Stimulated activated memory B cell treated with anti-CD40 and anti-IgM and Interleukin-4, amounts not matched to agents 10 μg/mL and 1 μg/mL and 100 μg/mL, for 72 hours (primary cell): ENCODE data around the gene CES4A.
A peak's percentile ranks its signal among the peaks of the same experiment; 100 is the strongest.
"Not testable (repeated sequence)": the region's sequence is repeated elsewhere in the genome, so short reads cannot be mapped to it uniquely, and the experiment has no call there.

Experiments used
- ATAC-seq: fragments of 150-1000 bp; cut with Tn5 transposase; 2 replicates; pipeline ENCODE4 v1.10.0; 2021
- H3K27ac Mint-ChIP-seq: one replicate; pipeline ENCODE4 v1.8.0; 2022; ENCODE audit warnings: mild to moderate bottlenecking, mixed read lengths
- H3K27me3 Mint-ChIP-seq: one replicate; pipeline ENCODE4 v1.8.0; 2022; ENCODE audit warnings: mixed read lengths
- H3K36me3 Mint-ChIP-seq: one replicate; pipeline ENCODE4 v1.8.0; 2022; ENCODE audit warnings: mixed read lengths
- H3K4me1 Mint-ChIP-seq: one replicate; pipeline ENCODE4 v1.8.0; 2022; ENCODE audit warnings: mixed read lengths
- H3K4me3 Mint-ChIP-seq: one replicate; pipeline ENCODE4 v1.8.0; 2022; ENCODE audit warnings: mild to moderate bottlenecking, moderate library complexity, mixed read lengths
- H3K9me3 Mint-ChIP-seq: one replicate; pipeline ENCODE4 v1.8.0; 2022; ENCODE audit warnings: mixed read lengths

CES4A gene

DNA sequence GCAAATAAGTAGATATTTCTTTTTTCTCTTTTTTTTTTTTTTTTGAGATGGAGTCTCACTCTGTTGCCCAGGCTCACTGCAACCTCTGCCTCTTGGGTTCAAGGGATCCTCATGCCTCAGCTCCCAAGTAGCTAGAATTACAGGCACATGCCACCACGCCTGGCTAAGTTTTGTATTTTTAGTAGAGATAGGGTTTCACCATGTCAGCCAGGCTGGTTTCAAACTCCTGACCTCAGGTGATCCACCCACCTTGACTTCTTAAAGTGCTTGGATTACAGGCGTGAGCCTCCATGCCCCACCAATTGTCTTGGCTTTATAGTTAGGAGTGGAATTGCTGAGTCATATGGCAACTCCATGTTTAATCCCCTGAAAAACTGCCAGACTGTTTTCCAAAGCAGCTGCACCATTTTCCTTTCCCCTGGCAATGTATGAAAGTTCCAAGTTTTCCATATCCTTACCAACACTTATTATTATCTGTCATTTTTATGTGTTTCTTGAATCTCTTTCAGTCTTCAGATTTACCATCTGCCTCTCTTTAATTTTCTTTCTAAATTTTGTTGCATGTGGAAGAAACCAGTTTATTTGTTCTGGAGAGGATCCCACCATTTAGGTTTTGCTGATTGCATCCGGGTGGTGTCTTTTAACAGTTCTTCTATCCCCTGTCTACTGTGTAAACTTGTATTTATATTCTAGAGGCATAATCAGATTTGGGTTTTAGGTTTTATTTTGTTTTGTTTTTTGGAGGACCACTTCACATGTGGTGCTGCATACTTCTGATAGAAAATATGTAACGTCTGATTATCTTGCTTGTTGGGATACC, 37.2 kb upstream of the CES4A start:
- no peak for ATAC-seq
- Mint-ChIP-seq H3K27ac (no peak overlapping the region), H3K4me1 (peaks cover 27% of the 10 kb centered on the region), H3K9me3 (no peaks in the 10 kb centered on the region), H3K4me3 (no peak overlapping the region), H3K27me3 (peaks cover 54% of the 10 kb centered on the region), H3K36me3 (no peaks in the 10 kb centered on the region)

DNA sequence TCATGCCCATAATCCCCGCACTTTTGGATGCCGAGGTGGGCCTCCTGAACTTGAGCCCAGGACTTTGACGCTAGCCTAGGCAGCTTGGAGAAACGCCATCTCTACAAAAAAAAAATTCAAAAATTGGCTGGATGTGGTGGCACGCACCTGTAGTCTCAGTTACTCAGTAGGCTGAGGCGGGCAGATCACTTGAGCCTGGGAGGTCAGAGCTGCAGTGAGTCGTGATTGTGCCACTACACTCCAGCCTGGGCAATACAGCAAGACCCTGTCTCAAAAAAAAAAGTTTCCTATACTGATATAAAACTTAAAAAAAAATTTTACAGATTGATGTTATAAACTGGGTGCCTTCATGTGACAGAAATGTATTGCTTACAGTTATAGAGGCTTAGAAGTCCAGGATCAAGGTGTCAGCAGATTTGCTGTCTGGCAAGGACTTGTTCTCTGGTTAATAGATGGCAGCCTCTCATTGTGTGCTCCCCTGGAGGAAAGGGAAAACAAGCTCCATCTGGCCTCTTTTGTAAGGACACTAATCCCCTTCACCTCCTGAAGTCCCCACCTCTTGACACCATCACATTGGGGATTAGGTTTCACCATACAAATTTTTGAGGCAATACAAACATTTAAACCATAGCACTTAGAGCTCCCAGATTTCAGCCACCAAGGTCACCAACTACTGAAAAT, 35.8 kb upstream of the CES4A start:
- H3K9me3 Mint-ChIP-seq: no peaks in the 10 kb centered on the region
- H3K36me3 Mint-ChIP-seq: no peaks in the 10 kb centered on the region
- no peak overlapping the region for H3K4me3 Mint-ChIP-seq
- H3K27me3 Mint-ChIP-seq: peaks cover 53% of the 10 kb centered on the region
- H3K4me1 Mint-ChIP-seq: peaks cover 19% of the 10 kb centered on the region
- no peak overlapping the region for H3K27ac Mint-ChIP-seq
- no peak for ATAC-seq

DNA sequence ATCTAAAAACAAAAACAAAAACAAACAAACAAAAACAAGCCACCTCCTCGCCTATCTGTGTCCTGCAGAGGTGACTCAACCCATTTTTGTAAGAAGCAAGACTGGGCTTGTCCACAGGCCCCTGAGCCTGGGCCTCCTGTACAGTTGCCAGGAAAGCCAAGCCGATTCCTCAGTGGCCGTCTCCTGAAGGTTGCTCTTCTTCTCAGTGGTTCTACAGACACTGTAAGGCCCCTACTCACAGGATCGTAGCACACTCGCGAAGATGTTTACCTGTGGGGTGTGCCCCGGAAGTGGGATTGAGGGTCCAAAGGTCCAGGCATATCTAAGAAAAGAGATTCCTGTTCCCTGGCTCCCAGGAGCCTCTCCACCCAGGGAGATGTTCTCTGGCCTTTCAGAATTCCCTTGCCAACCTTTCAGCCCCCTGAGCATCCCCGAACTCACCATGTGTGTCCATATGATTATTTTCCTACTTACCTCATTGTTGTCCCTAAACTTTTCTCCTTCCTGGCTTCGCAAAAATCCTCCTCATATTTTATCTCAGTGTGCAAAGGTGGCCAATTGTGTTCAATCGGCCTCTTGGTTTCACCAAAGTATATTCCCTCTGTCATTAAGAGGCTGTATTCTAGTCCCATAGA, 34.8 kb upstream of the CES4A start:
- ATAC-seq: no peak
- Mint-ChIP-seq H3K9me3 (no peaks in the 10 kb centered on the region), H3K27me3 (peaks cover 50% of the 10 kb centered on the region), H3K36me3 (no peaks in the 10 kb centered on the region), H3K4me1 (peaks cover 11% of the 10 kb centered on the region), H3K27ac (no peak overlapping the region), H3K4me3 (no peak overlapping the region)

DNA sequence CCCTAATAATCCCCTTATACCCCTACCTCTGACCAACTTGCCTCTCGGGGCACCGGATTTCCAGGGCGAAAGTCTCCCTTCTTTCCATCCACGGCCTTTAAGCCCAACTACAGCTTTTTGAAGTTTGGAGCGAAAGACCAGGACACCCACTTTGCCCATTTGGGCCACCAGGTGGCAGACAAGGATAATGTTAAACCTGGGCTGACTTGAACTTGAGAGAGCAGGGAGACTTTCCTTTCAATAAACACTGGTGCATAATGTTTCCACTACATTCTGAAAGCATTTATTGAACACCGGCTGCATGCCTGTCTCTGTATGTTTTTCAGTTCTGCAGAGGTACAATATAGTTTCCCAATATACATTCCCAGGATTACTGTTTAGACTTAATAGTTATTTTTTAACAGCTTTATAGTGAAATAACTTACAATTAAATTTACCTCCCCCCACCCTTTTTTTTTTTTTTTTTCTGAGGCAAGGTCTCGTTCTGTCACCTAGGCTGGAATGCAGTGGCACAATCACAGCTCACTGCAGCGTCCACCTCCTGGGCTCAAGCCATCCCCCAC, 34.2 kb upstream of the CES4A start:
- Mint-ChIP-seq H3K27me3 (peaks cover 46% of the 10 kb centered on the region), H3K9me3 (no peaks in the 10 kb centered on the region), H3K4me3 (no peak overlapping the region), H3K27ac (no peak overlapping the region), H3K36me3 (no peaks in the 10 kb centered on the region), H3K4me1 (peaks cover 12% of the 10 kb centered on the region)
- peak; percentile 72 for ATAC-seq

DNA sequence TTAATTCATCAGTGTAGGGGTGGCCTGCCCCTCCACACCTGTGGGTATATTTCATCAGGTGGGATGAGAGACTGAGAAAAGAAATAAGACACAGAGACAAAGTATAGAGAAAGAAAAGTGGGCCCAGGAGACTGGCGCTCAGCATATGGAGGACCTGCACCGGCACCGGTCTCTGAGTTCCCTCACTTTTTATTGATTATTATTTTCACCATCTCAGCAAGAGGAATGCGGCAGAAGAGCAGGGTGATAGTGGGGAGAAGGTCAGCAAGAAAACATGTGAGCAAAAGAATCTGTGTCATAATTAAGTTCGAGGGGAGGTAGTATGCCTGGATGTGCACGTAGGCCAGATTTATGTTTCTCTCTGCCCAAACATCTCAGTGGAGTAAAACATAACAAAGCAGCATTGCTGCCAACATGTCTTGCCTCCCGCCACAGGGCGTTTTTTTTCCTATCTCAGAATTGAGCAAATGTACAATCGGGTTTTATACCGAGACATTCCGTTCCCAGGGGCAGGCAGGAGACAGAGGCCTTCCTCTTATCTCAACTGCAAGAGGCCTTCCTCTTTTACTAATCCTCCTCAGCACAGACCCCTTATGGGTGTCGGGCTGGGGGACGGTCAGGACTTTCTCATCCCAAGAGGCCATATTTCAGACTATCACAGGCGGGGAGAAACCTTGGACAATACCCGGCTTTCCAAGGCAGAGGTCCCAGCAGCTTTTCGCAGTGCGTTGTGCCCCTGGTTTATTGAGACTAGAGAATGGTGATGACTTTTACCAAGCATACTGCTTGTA, 32.8 kb upstream of the CES4A start:
- H3K9me3 Mint-ChIP-seq, H3K27ac Mint-ChIP-seq, ATAC-seq, H3K4me3 Mint-ChIP-seq, H3K36me3 Mint-ChIP-seq: not testable (repeated sequence)
- peaks cover 34% of the 10 kb centered on the region for H3K27me3 Mint-ChIP-seq
- peaks cover 15% of the 10 kb centered on the region for H3K4me1 Mint-ChIP-seq

DNA sequence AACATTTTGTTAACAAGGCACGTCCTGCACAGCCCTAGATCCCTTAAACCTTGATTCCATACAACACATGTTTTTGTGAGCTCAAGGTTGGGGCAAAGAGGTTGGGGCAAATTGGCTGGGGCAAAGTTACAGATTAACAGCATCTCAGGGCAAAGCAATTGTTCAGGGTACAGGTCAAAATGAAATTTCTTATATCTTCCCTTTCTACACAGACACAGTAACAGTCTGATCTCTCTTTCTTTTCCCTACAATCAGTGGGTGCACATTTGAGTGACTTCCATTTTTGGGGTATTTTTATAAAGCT, 32.3 kb upstream of the CES4A start:
- H3K27me3 Mint-ChIP-seq: peaks cover 31% of the 10 kb centered on the region
- not testable (repeated sequence) for H3K36me3 Mint-ChIP-seq, H3K9me3 Mint-ChIP-seq, ATAC-seq, H3K27ac Mint-ChIP-seq, H3K4me3 Mint-ChIP-seq
- H3K4me1 Mint-ChIP-seq: peaks cover 18% of the 10 kb centered on the region

DNA sequence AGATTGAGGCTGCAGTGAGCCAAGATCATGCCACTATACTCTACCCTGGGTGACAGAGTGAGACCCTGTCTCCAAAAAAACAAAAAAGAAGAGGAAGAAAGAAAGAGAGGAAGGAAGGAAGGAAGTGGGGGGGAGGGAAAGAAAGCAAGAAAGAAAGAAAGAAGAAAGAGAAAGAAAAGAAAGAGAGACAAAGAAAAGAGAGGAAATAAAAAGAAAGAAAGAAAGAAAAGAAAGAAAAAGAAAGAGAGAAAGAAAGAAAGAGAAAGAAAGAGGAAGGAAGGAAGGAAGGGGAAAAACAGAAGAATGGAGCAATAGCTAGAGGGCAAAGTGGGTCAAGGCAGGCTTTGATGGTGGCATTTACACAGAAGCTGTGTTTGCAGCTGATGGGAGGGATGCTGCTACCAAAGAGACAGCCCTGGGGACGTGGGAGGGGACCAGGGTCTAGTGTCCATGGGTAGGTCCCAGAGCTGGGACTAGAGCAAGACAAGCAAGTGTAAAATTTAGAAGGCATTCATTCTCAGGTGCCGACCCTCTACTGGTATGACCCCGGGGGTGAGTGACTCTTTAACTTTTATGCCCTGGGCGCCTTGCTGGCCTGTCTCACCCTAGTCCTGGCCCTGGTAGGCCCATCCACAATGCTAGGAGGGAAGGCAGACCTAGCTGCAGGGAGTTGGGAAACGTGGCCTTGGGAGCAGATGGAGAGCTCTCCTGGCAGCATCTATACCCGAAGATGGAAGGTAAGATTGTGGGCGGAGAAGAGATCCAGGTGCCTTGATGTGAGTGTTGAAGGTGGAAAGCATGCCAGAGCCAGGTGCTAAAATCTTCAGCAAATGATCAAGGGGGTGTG, 29.3 kb upstream of the CES4A start:
- Mint-ChIP-seq H3K9me3 (no peaks in the 10 kb centered on the region), H3K27ac (peak overlapping the region; percentile 10), H3K4me3 (no peak overlapping the region)

DNA sequence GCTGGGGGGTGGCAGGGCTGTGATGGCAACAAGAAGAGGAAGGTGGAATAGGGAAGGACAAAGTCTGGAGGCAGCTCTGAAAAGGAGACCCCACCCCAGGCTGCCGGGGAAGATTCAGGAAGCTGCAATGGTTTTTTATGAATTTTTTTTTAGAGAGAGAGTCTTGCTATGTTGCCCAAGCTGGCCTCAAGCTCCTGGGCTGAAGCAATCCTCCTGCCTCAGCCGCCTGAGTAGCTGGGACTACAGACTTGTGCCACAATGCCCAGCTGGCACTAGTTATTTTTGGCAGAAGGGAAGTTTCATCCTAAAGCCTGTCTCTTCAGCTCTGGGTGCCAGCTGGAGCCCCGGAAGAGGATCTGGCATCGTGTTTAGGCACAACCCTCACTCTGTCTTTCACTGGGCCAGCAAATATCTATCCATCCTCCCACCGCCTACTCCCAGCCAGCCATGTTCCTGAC, 28.7 kb upstream of the CES4A start:
- Mint-ChIP-seq H3K4me1 (peaks cover 26% of the 10 kb centered on the region), H3K27ac (no peak overlapping the region), H3K9me3 (no peaks in the 10 kb centered on the region), H3K4me3 (no peak overlapping the region), H3K27me3 (peaks cover 9% of the 10 kb centered on the region), H3K36me3 (no peaks in the 10 kb centered on the region)
- no peak for ATAC-seq

More for the DNA sequence above, 29.3 kb upstream of the CES4A start:
- ATAC-seq: no peak
- Mint-ChIP-seq H3K27me3 (peaks cover 11% of the 10 kb centered on the region), H3K4me1 (peaks cover 26% of the 10 kb centered on the region), H3K36me3 (no peaks in the 10 kb centered on the region)

DNA sequence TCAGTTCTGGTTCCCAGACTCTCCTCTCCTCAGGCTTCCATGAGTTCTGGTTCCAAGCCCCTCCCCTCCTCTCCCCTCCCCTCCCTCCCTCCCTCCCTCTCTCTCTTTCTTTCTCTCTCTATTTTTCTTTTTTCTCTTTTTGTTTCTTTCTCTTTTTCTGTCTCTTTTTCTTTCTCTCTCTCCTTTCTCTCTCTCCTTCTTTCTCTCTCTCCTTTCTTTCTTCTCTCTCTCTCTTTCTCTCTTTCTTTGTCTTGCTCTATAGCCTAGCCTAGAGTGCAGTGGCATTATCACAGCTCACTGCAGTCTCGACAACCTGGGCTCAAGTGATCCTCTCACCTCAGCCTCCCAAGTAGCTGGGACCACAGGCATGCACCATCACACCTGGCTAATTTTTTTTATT, 28.1 kb upstream of the CES4A start:
- peaks cover 9% of the 10 kb centered on the region for H3K27me3 Mint-ChIP-seq
- H3K9me3 Mint-ChIP-seq: no peaks in the 10 kb centered on the region
- no peak overlapping the region for H3K4me3 Mint-ChIP-seq
- no peak for ATAC-seq
- H3K36me3 Mint-ChIP-seq: no peaks in the 10 kb centered on the region
- peaks cover 26% of the 10 kb centered on the region for H3K4me1 Mint-ChIP-seq
- H3K27ac Mint-ChIP-seq: no peak overlapping the region

DNA sequence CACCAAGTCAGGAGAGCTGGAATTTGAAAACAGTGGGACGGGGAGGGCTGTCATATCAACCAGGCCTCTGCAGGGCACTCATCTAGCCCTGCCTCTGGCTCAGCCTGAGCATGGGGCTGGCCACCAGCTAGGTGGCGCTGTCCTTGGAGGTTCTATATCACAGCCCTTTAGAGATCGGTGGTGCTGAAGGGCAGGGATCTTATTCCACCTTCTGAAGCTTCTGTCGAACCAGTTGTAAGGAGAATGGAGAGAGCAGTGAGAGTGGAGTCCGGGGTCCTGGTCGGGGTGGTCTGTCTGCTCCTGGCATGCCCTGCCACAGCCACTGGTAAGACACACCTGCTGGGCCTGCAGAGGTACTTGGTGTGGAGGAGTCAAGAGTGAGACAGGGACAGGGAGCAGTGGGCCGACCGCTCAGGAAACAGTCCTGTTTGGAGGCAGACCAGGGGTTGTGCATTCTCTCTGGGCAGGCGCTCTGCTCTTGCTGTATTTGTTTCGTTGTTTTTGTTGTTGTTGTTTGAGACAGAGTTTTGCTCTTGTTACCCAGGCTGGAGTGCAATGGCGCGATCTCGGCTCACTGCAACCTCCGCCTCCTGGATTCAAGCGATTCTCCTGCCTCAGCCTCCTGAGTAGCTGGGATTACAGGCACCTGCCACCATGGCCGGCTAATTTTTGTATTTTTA, 27.2 kb upstream of the CES4A start, which contains the start of gene CES3:
CES3 (plus strand) TSS at position 202 of the 680 bp plus-strand sequence; CDS start at position 244, 42 bp downstream.
- peak within 1 kb of the TSS; percentile 72 for H3K27ac Mint-ChIP-seq
- no peaks in the 10 kb centered on the region for H3K36me3 Mint-ChIP-seq
- peak within 1 kb of the TSS; percentile 65 for H3K4me3 Mint-ChIP-seq
- H3K9me3 Mint-ChIP-seq: no peaks in the 10 kb centered on the region
- peak; percentile 87 for ATAC-seq
- H3K27me3 Mint-ChIP-seq: peaks cover 9% of the 10 kb centered on the region
- H3K4me1 Mint-ChIP-seq: peaks cover 26% of the 10 kb centered on the region

DNA sequence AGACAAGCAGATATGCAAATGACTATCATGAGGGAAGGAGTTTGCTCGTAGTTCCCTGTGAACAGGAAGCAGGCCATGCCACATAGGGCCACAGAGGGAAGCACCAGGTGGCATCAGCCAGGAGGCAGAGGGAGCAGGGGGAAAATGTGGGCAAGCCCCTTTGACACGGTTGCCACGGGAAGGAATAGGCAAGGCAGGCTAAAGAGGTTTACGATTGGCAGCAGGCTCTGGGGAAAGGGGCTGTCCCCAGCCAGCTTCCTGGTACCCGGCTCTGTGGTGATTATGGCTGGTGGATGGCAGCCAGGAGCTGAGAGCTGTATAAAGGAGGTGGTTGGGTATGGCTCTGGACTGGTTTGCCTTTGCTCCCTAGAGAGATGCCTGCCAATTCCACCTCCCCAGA, 26.5 kb upstream of the CES4A start:
- Mint-ChIP-seq H3K27ac (peak overlapping the region; percentile 72), H3K4me1 (peaks cover 26% of the 10 kb centered on the region), H3K9me3 (no peaks in the 10 kb centered on the region), H3K36me3 (no peaks in the 10 kb centered on the region), H3K4me3 (peak overlapping the region; percentile 38), H3K27me3 (peaks cover 9% of the 10 kb centered on the region)
- ATAC-seq: no peak

DNA sequence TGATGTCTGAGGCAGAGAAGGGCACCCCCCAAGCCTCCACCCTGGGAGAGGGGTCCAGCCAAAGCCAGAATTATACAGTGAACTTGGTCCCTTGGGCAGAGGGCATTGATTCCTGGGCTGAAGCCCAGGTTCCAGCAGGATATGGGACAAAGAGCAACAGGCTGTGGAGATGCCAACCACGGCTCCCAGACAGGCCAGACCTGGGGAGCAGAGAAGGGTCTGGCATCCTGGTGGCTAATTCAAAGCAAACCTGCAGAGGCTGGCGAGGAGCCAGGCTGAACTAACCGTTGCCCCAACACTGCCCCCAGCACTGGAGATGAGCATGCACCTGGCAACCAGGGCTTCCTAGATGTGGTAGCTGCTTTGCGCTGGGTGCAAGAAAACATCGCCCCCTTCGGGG, 24.3 kb upstream of the CES4A start:
- peaks cover 19% of the 10 kb centered on the region for H3K4me1 Mint-ChIP-seq
- H3K27me3 Mint-ChIP-seq: no peaks in the 10 kb centered on the region
- no peak for ATAC-seq
- H3K9me3 Mint-ChIP-seq: no peaks in the 10 kb centered on the region
- H3K36me3 Mint-ChIP-seq: no peaks in the 10 kb centered on the region
- H3K4me3 Mint-ChIP-seq: no peak overlapping the region
- no peak overlapping the region for H3K27ac Mint-ChIP-seq

DNA sequence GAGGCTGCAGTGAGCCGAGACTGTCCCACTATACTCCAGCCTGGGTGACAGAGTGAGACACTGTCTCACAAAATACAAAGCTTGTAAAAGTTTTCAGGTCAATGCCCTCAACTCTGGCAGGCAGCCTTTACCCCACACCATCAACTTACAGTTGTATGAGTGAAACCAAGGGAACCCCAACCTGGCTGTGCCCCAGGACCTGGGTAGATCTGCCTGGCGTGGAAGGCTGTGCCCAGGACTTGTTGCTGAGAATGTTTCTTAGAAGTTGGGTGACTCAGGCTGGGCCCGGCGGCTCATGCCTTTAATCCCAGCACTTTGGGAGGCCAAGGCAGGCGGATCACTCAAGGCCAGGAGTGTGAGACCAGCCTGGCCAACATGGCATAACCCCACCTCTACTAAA, 19.5 kb upstream of the CES4A start:
- no peak for ATAC-seq
- no peaks in the 10 kb centered on the region for H3K36me3 Mint-ChIP-seq
- no peaks in the 10 kb centered on the region for H3K4me1 Mint-ChIP-seq
- H3K27ac Mint-ChIP-seq: no peak overlapping the region
- H3K27me3 Mint-ChIP-seq: no peaks in the 10 kb centered on the region
- no peaks in the 10 kb centered on the region for H3K9me3 Mint-ChIP-seq
- no peak overlapping the region for H3K4me3 Mint-ChIP-seq
